IMR-90 (cell line): ENCODE measurements around the gene CKAP5. TPM values are rescaled to one million over a fixed set of nuclear protein-coding genes. Genes with fewer than 3 reads are reported as not detected.

Experiments used
- ATAC-seq: fragments of 200-7000 bp; cut with Tn5 transposase; 2 replicates; pipeline ENCODE4 v1.9.1; 2020; ENCODE audit warnings: low read depth, mild to moderate bottlenecking, moderate library complexity
- BruUV-seq: library from RNA; stranded (reverse); fragments of 400-500 nt; replicated peaks from 2 replicates; lab custom pipeline; 2021; lab: Mats Ljungman, UMichigan
- CTCF ChIA-PET: fragments of 300-600 bp; formaldehyde crosslinking; extraction: SDS; loops from one replicate; lab custom pipeline; 2021; ENCODE audit warnings: antibody characterized with exemption; lab: Yijun Ruan, JAX
- POLR2A ChIA-PET: fragments of 300-600 bp; sonication (Branson Sonifier 250); formaldehyde crosslinking; loops from one replicate; lab custom pipeline; 2022; ENCODE audit warnings: antibody characterized with exemption; ENCODE audit not compliant: unreplicated experiment; lab: Charles Lee
- DNase-seq: peaks from one replicate; pipeline ENCODE4 v3.0.0; 2013
- H2AFZ ChIP-seq: replicated peaks from 2 replicates; pipeline ENCODE3; 2013; ENCODE audit warnings: low read length, mild to moderate bottlenecking; ENCODE audit not compliant: poor library complexity
- H2AK5ac ChIP-seq: 2 replicates; pipeline ENCODE4 v1.6.1; 2013; ENCODE audit warnings: low read depth, low read length, inconsistent platforms
- H2AK9ac ChIP-seq: replicated peaks from 2 replicates; pipeline ENCODE3; 2013; ENCODE audit warnings: mild to moderate bottlenecking, low read depth, low read length, moderate library complexity; ENCODE audit not compliant: poor library complexity
- H2BK120ac ChIP-seq: 2 replicates; pipeline ENCODE4 v1.6.1; 2013; ENCODE audit warnings: low read depth, low read length, inconsistent platforms
- H2BK15ac ChIP-seq: 3 replicates; pipeline ENCODE4 v1.6.1; 2013; ENCODE audit warnings: low read depth, low read length, inconsistent platforms
- H2BK20ac ChIP-seq: 2 replicates; pipeline ENCODE4 v1.6.1; 2013; ENCODE audit warnings: low read depth, mild to moderate bottlenecking, inconsistent platforms, low read length, moderate library complexity
- H2BK5ac ChIP-seq: 2 replicates; pipeline ENCODE4 v1.6.1; 2013; ENCODE audit warnings: mild to moderate bottlenecking, low read depth, low read length, inconsistent platforms; ENCODE audit not compliant: poor library complexity, severe bottlenecking
- H3K14ac ChIP-seq: replicated peaks from 2 replicates; pipeline ENCODE4 v1.6.1; 2013; ENCODE audit warnings: low read depth, low read length, inconsistent platforms
- H3K18ac ChIP-seq: 2 replicates; pipeline ENCODE4 v1.6.1; 2013; ENCODE audit warnings: low read depth, low read length, control low read depth
- H3K23ac ChIP-seq: 2 replicates; pipeline ENCODE4 v1.6.1; 2013; ENCODE audit warnings: low read depth, low read length, inconsistent platforms
- H3K27ac ChIP-seq: 2 replicates; pipeline ENCODE4 v1.5.1; 2013; ENCODE audit warnings: mild to moderate bottlenecking, control low read depth, low read length; ENCODE audit not compliant: insufficient read depth
- H3K27me3 ChIP-seq: 2 replicates; pipeline ENCODE4 v1.6.1; 2013; ENCODE audit warnings: low read length; ENCODE audit not compliant: control insufficient read depth, insufficient read depth
- H3K36me3 ChIP-seq: 2 replicates; pipeline ENCODE4 v1.6.1; 2013; ENCODE audit warnings: low read length, mixed read lengths; ENCODE audit not compliant: control insufficient read depth, insufficient read depth
- H3K4ac ChIP-seq: 2 replicates; pipeline ENCODE4 v1.6.1; 2013; ENCODE audit warnings: low read depth, low read length, inconsistent platforms
- H3K4me1 ChIP-seq: 2 replicates; pipeline ENCODE4 v1.6.1; 2013; ENCODE audit warnings: low read length, mixed read lengths; ENCODE audit not compliant: control insufficient read depth, insufficient read depth
- H3K4me2 ChIP-seq: 2 replicates; pipeline ENCODE4 v1.6.1; 2013; ENCODE audit warnings: low read depth, mild to moderate bottlenecking, control low read depth, low read length, moderate library complexity
- H3K4me3 ChIP-seq: 2 replicates; pipeline ENCODE4 v1.5.1; 2013; ENCODE audit warnings: low read depth, mild to moderate bottlenecking, control low read depth, low read length, moderate library complexity; ENCODE audit not compliant: insufficient read depth
- H3K56ac ChIP-seq: 2 replicates; pipeline ENCODE4 v1.6.1; 2013; ENCODE audit warnings: low read length, inconsistent platforms; ENCODE audit not compliant: insufficient read depth; ENCODE audit errors: extremely low read depth
- H3K79me1 ChIP-seq, 2 experiments: 2 replicates each; pipeline ENCODE4 v1.6.1; 2013; ENCODE audit warnings: low read length in 2 of 2, inconsistent platforms in 1 of 2, low read depth in 1 of 2
- H3K9ac ChIP-seq: 2 replicates; pipeline ENCODE4 v1.6.1; 2013; ENCODE audit warnings: low read depth, low read length, control low read depth
- H3K9me1 ChIP-seq: 2 replicates; pipeline ENCODE4 v1.6.1; 2013; ENCODE audit warnings: low read length, inconsistent platforms; ENCODE audit not compliant: insufficient read depth
- H3K9me3 ChIP-seq: 2 replicates; pipeline ENCODE4 v1.6.1; 2013; ENCODE audit warnings: low read length; ENCODE audit not compliant: control insufficient read depth, insufficient read depth
- H4K20me1 ChIP-seq: 2 replicates; pipeline ENCODE4 v1.6.1; 2013; ENCODE audit warnings: low read length, inconsistent platforms; ENCODE audit not compliant: insufficient read depth
- H4K5ac ChIP-seq: 2 replicates; pipeline ENCODE4 v1.6.1; 2013; ENCODE audit warnings: mild to moderate bottlenecking, low read depth, low read length, control low read depth
- H4K8ac ChIP-seq, 2 experiments: 2 replicates each; pipeline ENCODE4 v1.6.1; 2013; ENCODE audit warnings: low read depth in 2 of 2, low read length in 2 of 2, control low read depth in 1 of 2, inconsistent platforms in 1 of 2
- H4K91ac ChIP-seq: 2 replicates; pipeline ENCODE4 v1.6.1; 2013; ENCODE audit warnings: low read depth, low read length, inconsistent platforms; ENCODE audit not compliant: insufficient read depth
- BHLHE40 ChIP-seq: fragments of 150-350 bp; IDR thresholded peaks from 2 replicates; pipeline ENCODE4 v1.6.1; 2016; ENCODE audit warnings: mild to moderate bottlenecking, low read depth, low read length
- CEBPB ChIP-seq: IDR thresholded peaks from 2 replicates; pipeline ENCODE4 v1.6.1; 2012; ENCODE audit warnings: low read depth, low read length, improper control_type of control experiment
- CHD1 ChIP-seq: IDR thresholded peaks from 2 replicates; pipeline ENCODE4 v1.6.1; 2012; ENCODE audit warnings: low read depth, low read length, improper control_type of control experiment
- ELK1 ChIP-seq: fragments of 150-350 bp; IDR thresholded peaks from 2 replicates; pipeline ENCODE4 v1.6.1; 2016; ENCODE audit warnings: low read depth, mild to moderate bottlenecking, low read length, moderate library complexity, borderline replicate concordance
- FOS ChIP-seq: fragments of 150-350 bp; IDR thresholded peaks from 2 replicates; pipeline ENCODE4 v1.6.1; 2016; ENCODE audit warnings: low read depth, low read length
- MAFK ChIP-seq: IDR thresholded peaks from 2 replicates; pipeline ENCODE4 v1.6.1; 2012; ENCODE audit warnings: low read depth, low read length, improper control_type of control experiment
- MAZ ChIP-seq: IDR thresholded peaks from 2 replicates; pipeline ENCODE4 v1.6.1; 2012; ENCODE audit warnings: low read depth, mild to moderate bottlenecking, low read length, improper control_type of control experiment, moderate library complexity, borderline replicate concordance
- MXI1 ChIP-seq: IDR thresholded peaks from 2 replicates; pipeline ENCODE4 v1.6.1; 2012; ENCODE audit warnings: low read depth, mild to moderate bottlenecking, low read length, moderate library complexity, borderline replicate concordance
- NFE2L2 ChIP-seq: fragments of 150-350 bp; IDR thresholded peaks from 2 replicates; pipeline ENCODE4 v1.6.1; 2016; ENCODE audit warnings: low read depth, mild to moderate bottlenecking, low read length
- POLR2A ChIP-seq: IDR thresholded peaks from 2 replicates; pipeline ENCODE4 v1.6.1; 2012; ENCODE audit warnings: mild to moderate bottlenecking, low read depth, low read length
- RAD21 ChIP-seq: IDR thresholded peaks from 2 replicates; pipeline ENCODE4 v1.6.1; 2012; ENCODE audit warnings: low read length, improper control_type of control experiment
- RCOR1 ChIP-seq: IDR thresholded peaks from 2 replicates; pipeline ENCODE4 v1.6.1; 2012; ENCODE audit warnings: mild to moderate bottlenecking, low read length, improper control_type of control experiment; ENCODE audit not compliant: insufficient replicate concordance
- RFX5 ChIP-seq: IDR thresholded peaks from 2 replicates; pipeline ENCODE4 v1.8.0; 2012; ENCODE audit warnings: low read depth, mild to moderate bottlenecking, low read length, moderate library complexity
- SMC3 ChIP-seq: fragments of 150-350 bp; IDR thresholded peaks from 2 replicates; pipeline ENCODE4 v1.6.1; 2016; ENCODE audit warnings: low read depth, mild to moderate bottlenecking, antibody characterized with exemption, low read length, moderate library complexity
- USF2 ChIP-seq: fragments of 150-350 bp; IDR thresholded peaks from 2 replicates; pipeline ENCODE4 v1.6.1; 2017; ENCODE audit warnings: mild to moderate bottlenecking, antibody characterized with exemption, low read length, low read depth
- WGBS, 2 experiments: methylation state at CpG; one replicate each; pipeline versions ENCODE4 v1.1.5 to v1.1.7; 2013; ENCODE audit warnings: missing lambda C conversion rate in 2 of 2; ENCODE audit not compliant: insufficient read length in 1 of 2; ENCODE audit errors: extremely low coverage in 2 of 2; 5-methylcytosine and 5-hydroxymethylcytosine counted together
- dilution Hi-C: fragments of 300-500 bp; cut with HindIII; formaldehyde crosslinking; loops from one replicate; pipeline ENCODE4 v1.14.3; 2018; ENCODE audit warnings: low sequenced_read_pairs; ENCODE audit not compliant: unreplicated experiment
- in situ Hi-C: fragments of 300-500 bp; cut with MboI; formaldehyde crosslinking; loops from 3 replicates; pipeline ENCODE4 v1.14.3; 2019; ENCODE audit warnings: low sequenced_read_pairs, inconsistent platforms, mixed read lengths
- intact Hi-C: fragments of 100-400 bp; cut with micrococcal nuclease; formaldehyde crosslinking; loops from 2 replicates; pipeline ENCODE4 v1.10.0; 2022
- polyA plus RNA-seq, 3 experiments: library from polyadenylated mRNA; depleted of rRNA; stranded (reverse); fragments of >200 nt; gene quantifications; 2 replicates each; pipeline ENCODE4 v1.2.3, GENCODE V29; 2012; ENCODE audit warnings: low replicate concordance in 1 of 3
- total RNA-seq: library from RNA; depleted of rRNA; stranded (reverse); fragments of >200 nt; gene quantifications from 2 replicates; pipeline ENCODE4 v1.2.3, GENCODE V29; 2012

Gene CKAP5
- total and polyA plus RNA-seq, 2 of the 4 experiments (the other 2 are of a cell fraction), result 59.5 to 79.2 TPM

GRCh38 chr11:46711303-46711702, 134.8 kb downstream of the CKAP5 start:
- H3K9me1 ChIP-seq, result peaks cover 18% of the 10 kb centered on the region
- H3K23ac ChIP-seq, result peak overlapping the region; percentile 61; the same call in 1 of the 2 replicates
- H2BK15ac ChIP-seq, result peak overlapping the region; percentile 95; the same call in 1 of the 3 replicates
- no TSS peak for BruUV-seq
- H3K18ac ChIP-seq, result peak overlapping the region; percentile 77
- H3K14ac ChIP-seq, result peak overlapping the region; percentile 82
- CTCF ChIA-PET, result interaction anchor here (0.5 to 0.7 kb wide), 2 partner anchors 203 to 419 kb away, joined by 3 to 4 read pairs; no protein-coding TSS in a partner anchor
- H2AK5ac ChIP-seq, result peak overlapping the region; percentile 99
- dilution Hi-C loops, result no loop called here
- 93% methylated on average over 3 of the region's 5 CpGs; no CpG with 5 or more reads in 1 of the 2 experiments for WGBS, 2 experiments
- H2BK120ac ChIP-seq, result peak overlapping the region; percentile 89
- intact Hi-C loops, result no loop called here
- H3K56ac ChIP-seq, result no peak overlapping the region; the same call in 1 of the 2 replicates
- peak overlapping the region; percentile 95; the same call in 1 of the 2 replicates for H2BK20ac ChIP-seq
- peak overlapping the region; percentile 69 for H4K5ac ChIP-seq
- H3K79me1 ChIP-seq, result peaks cover 6 to 36% of the 10 kb centered on the region in 2 experiments
- in situ Hi-C loops, result no loop called here
- POLR2A ChIA-PET, result interaction anchor here (0.7 to 0.9 kb wide), 2 partner anchors 8 to 10 kb away, joined by 4 to 5 read pairs; partner anchors contain the start of genes ARHGAP1 and ZNF408
- peak overlapping the region; percentile 83; the same call in 1 of the 2 replicates for H3K27ac ChIP-seq
- no peak overlapping the region for H3K9ac ChIP-seq
- H3K27me3 ChIP-seq, result no peaks in the 10 kb centered on the region
- no peak overlapping the region for H3K4me2 ChIP-seq
- H3K4ac ChIP-seq, result peak overlapping the region; percentile 95
- H4K8ac ChIP-seq, result peak overlapping the region in 1 of 2 experiments; percentile 77; a peak in 2 of 4 replicates
- peak; percentile 48 for DNase-seq
- peak overlapping the region; percentile 82 for H2AFZ ChIP-seq
- H3K4me3 ChIP-seq, result no peak overlapping the region
- H2AK9ac ChIP-seq, result peak overlapping the region; percentile 89
- no peaks in the 10 kb centered on the region; the same call in 1 of the 2 replicates for H4K20me1 ChIP-seq
- peaks cover 14% of the 10 kb centered on the region for H3K4me1 ChIP-seq
- H2BK5ac ChIP-seq, result peak overlapping the region; percentile 71
- ATAC-seq, result peak; percentile 30; the same call in 1 of the 2 replicates
- H3K36me3 ChIP-seq, result peaks cover 14% of the 10 kb centered on the region
- peak overlapping the region; percentile 69 for H4K91ac ChIP-seq
- H3K9me3 ChIP-seq, result no peaks in the 10 kb centered on the region
- TF ChIP-seq RCOR1 (no peak), POLR2A (no peak), BHLHE40 (no peak), NFE2L2 (no peak; the same call in 1 of the 2 replicates), MXI1 (no peak), ELK1 (no peak), FOS (no peak), SMC3 (no peak), RFX5 (no peak), RAD21 (no peak), MAZ (no peak), MAFK (no peak), USF2 (no peak), CEBPB (no peak), CHD1 (no peak)
